IPS-20b (cell line): ENCODE measurements around the gene C19orf12.

Source experiments
- H3K27ac ChIP-seq: one replicate; pipeline ENCODE4 v1.5.1; 2013; ENCODE audit warnings: low read length
- H3K27me3 ChIP-seq: 2 replicates; pipeline ENCODE4 v1.6.1; 2013; ENCODE audit warnings: mild to moderate bottlenecking, low read length, inconsistent platforms; ENCODE audit not compliant: insufficient read depth
- H3K36me3 ChIP-seq: 2 replicates; pipeline ENCODE4 v1.6.1; 2013; ENCODE audit warnings: low read depth, mild to moderate bottlenecking, inconsistent platforms, low read length, moderate library complexity; ENCODE audit not compliant: insufficient read depth
- H3K4me1 ChIP-seq: 2 replicates; pipeline ENCODE4 v1.6.1; 2013; ENCODE audit warnings: mild to moderate bottlenecking, control low read depth, inconsistent platforms, low read length, moderate library complexity; ENCODE audit not compliant: insufficient read depth
- H3K4me3 ChIP-seq: 2 replicates; pipeline ENCODE4 v1.5.1; 2013; ENCODE audit warnings: mild to moderate bottlenecking, low read length, inconsistent platforms
- H3K9ac ChIP-seq: 2 replicates; pipeline ENCODE4 v1.6.1; 2013; ENCODE audit warnings: low read depth, mild to moderate bottlenecking, inconsistent platforms, low read length, moderate library complexity
- H3K9me3 ChIP-seq: 2 replicates; pipeline ENCODE4 v1.6.1; 2013; ENCODE audit warnings: mild to moderate bottlenecking, low read depth, low read length, inconsistent platforms; ENCODE audit not compliant: insufficient read depth

The C19orf12 gene

DNA sequence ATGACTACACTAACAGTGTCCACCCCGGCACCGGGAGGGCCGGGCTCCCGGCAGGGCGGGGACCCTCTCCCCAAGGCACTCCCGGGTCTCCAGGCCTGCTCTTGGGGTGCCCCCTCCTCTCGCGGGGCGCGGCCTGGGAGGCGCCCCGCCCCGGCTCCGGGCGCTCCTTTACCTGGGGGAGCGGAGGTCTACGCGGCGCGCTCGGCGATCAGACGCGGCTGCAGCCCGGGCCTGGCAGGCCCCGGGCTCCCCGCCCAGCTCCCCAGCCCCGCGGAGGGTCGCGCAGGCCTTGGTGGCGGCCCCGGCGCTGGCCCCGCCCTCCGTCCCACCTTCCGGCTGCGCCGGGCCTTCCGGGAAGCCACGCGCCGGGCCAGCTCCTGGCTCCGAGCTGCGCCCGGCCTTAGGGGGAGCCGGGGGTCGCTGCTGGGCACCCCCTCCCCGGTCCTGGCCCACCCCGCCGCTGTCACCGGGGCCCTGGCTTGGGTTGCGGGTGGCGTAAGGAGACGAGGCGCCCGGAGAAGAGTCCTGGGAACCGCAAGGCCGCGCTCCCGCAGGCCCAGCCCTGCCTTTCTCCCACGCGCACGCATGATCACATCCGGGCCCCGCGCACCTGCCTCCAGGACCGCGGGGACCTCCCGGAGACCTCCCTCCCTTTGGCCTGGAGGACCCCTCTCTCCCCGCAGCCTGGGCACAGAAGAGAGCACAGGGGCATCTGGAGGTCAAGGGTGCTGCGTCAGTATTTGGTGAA lies at the start of gene C19orf12:
Gene C19orf12, minus strand, starts transcription at position 309 of the 748 bp plus-strand sequence. CDS start 6,848 bp downstream, outside the sequence.
- no peaks in the 10 kb centered on the region for H3K36me3 ChIP-seq
- H3K9me3 ChIP-seq: no peaks in the 10 kb centered on the region
- H3K27ac ChIP-seq: peak within 1 kb of the TSS; percentile 22
- H3K27me3 ChIP-seq: no peaks in the 10 kb centered on the region
- peak within 1 kb of the TSS; percentile 84 for H3K9ac ChIP-seq
- peak within 1 kb of the TSS; percentile 84 for H3K4me3 ChIP-seq
- peaks cover 8% of the 10 kb centered on the region; the same call in 1 of the 2 replicates for H3K4me1 ChIP-seq

DNA sequence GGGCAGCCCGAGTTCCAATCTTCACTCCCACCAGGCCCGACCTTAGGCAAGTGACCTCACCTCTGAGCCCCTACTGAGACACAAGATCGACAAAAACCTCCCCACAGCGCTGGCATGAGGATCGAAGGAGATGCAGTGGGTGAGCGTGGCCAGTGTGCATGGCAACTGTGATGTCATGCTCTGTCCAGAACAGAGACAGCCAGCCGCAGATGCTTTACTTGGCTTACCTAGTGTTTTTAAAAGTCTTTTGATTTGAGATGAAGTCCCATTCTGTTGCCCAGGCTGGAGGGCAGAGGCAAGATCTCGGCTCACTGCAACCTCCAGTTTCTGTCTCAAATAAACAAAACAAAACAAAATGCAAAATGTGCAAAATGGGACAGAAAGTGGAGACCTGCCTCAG lies 49.3 kb upstream of the C19orf12 start:
- no peaks in the 10 kb centered on the region for H3K9me3 ChIP-seq
- no peaks in the 10 kb centered on the region for H3K36me3 ChIP-seq
- no peaks in the 10 kb centered on the region for H3K27me3 ChIP-seq
- H3K27ac ChIP-seq: no peak overlapping the region
- H3K4me3 ChIP-seq: no peak overlapping the region
- H3K9ac ChIP-seq: no peak overlapping the region
- H3K4me1 ChIP-seq: no peaks in the 10 kb centered on the region

DNA sequence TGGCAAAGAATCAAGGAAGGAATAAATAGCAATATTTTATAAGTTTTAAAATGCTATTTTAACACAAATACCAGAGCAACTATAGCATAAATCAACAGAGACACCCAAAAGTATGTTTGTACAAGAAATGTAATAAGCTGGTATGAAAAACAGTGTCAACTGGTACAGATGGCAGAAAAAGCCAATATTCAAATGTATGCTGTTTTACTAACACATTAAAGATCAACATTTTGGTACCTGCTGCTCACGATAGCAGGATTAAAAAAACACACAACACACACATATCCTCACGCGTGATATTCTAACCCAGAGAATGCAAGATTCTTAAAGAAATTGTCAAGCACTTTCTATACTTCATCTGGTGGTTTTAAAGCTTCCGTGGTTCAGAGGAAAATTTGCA lies 48.1 kb upstream of the C19orf12 start:
- no peaks in the 10 kb centered on the region for H3K4me1 ChIP-seq
- H3K9me3 ChIP-seq: no peaks in the 10 kb centered on the region
- H3K4me3 ChIP-seq: no peak overlapping the region
- H3K36me3 ChIP-seq: no peaks in the 10 kb centered on the region
- H3K27ac ChIP-seq: no peak overlapping the region
- no peak overlapping the region for H3K9ac ChIP-seq
- H3K27me3 ChIP-seq: no peaks in the 10 kb centered on the region

- Histone ChIP-seq H3K9me3 (no peaks in the 10 kb centered on the region), H3K27me3 (no peaks in the 10 kb centered on the region), H3K4me3 (no peak overlapping the region), H3K9ac (no peak overlapping the region), H3K36me3 (no peaks in the 10 kb centered on the region), H3K4me1 (no peaks in the 10 kb centered on the region), H3K27ac (no peak overlapping the region)
Measured at GRCh38 chr19:29761575-29762232, 46.6 kb upstream of the C19orf12 start.

DNA sequence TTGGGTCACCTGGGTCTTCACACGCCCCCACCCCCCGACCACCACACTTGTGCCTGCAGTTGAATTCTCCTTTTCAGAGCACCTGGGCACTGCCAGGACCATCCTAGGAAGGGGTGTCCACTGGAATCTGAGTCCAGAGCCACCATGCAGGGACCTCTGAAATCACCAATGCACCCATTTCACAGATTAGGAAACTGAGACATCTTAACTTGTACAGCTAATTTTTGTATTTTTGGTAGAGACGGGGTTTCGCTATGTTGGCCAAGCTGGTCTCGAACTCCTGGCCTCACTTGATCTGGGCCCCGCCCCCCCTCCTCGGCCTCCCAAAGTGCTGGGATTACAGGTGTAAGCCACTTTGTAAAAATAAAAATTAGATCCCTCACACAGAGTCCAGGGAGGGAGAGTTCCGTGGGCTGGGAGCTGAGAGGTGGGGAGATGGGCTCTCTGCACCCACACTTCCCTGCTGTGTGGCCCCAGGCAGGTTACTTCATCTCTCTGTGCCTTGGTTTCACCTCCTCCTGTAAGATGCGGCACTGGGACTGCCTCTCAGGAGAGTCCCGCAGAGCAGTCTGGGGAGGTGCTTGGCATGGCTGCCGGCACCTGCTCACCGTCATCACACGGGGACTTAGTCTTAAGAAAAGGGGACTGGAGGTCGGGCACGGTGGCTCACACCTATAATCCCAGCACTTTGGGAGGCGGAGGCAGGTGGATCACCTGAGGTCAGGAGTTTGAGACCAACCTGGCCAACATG lies 45.9 kb upstream of the C19orf12 start:
- Histone ChIP-seq H3K9ac (no peak overlapping the region), H3K4me3 (no peak overlapping the region), H3K4me1 (no peaks in the 10 kb centered on the region), H3K9me3 (no peaks in the 10 kb centered on the region), H3K27me3 (no peaks in the 10 kb centered on the region), H3K36me3 (no peaks in the 10 kb centered on the region), H3K27ac (no peak overlapping the region)

- Histone ChIP-seq H3K4me1 (no peaks in the 10 kb centered on the region), H3K36me3 (no peaks in the 10 kb centered on the region), H3K9ac (no peak overlapping the region), H3K4me3 (no peak overlapping the region), H3K27me3 (no peaks in the 10 kb centered on the region), H3K27ac (no peak overlapping the region), H3K9me3 (no peaks in the 10 kb centered on the region)
Measured at GRCh38 chr19:29759359-29759758, 44.3 kb upstream of the C19orf12 start.

DNA sequence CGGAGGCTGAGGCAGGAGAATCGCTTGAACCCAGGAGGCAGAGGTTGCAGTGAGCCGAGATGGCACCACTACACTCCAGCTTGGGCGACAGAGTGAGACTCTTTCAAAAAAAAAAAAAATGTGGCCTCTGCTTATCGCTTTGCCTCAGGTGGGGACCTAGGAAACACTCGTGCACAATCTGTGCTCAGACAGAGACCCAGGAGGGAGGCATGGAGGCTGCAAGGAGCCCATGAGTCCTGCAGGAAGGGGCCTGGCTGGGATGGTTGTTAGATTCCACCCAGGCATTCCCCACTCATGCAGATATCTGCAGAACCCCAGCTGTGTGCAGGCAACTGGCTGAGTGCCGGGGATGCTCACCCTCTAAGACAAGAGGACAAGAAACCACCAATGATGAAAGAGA lies 43.8 kb upstream of the C19orf12 start:
- H3K4me1 ChIP-seq: no peaks in the 10 kb centered on the region
- H3K9me3 ChIP-seq: no peaks in the 10 kb centered on the region

GRCh38 chr19:29757551-29757950 lies 42.5 kb upstream of the C19orf12 start:
- H3K27me3 ChIP-seq: no peaks in the 10 kb centered on the region

More for the DNA sequence above, 43.8 kb upstream of the C19orf12 start:
- Histone ChIP-seq H3K36me3 (no peaks in the 10 kb centered on the region), H3K9ac (no peak overlapping the region), H3K27me3 (no peaks in the 10 kb centered on the region), H3K4me3 (no peak overlapping the region), H3K27ac (no peak overlapping the region)

DNA sequence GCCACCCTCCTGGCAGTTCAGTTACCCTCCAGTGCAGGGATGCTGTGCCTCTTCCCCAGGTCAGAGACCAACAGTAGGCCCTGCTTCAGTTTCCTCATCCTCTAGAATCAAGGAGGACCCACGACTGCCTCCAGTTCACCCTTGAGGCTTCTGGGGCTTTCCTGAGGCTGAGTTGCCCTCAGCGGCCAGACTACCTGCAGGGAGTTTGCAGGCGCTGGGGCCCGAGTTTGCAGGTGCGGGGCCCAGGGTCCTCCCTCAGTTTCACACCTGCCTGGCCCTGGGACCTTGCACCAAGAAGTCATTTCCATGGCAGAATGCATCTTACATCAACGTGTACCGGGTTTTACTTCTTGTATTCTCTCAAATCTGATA lies 38.9 kb upstream of the C19orf12 start:
- no peaks in the 10 kb centered on the region for H3K36me3 ChIP-seq
- no peaks in the 10 kb centered on the region for H3K9me3 ChIP-seq
- no peak overlapping the region for H3K9ac ChIP-seq

More at GRCh38 chr19:29757551-29757950, 42.5 kb upstream of the C19orf12 start:
- H3K4me1 ChIP-seq: no peaks in the 10 kb centered on the region
- H3K4me3 ChIP-seq: no peak overlapping the region
- no peaks in the 10 kb centered on the region for H3K36me3 ChIP-seq
- no peak overlapping the region for H3K9ac ChIP-seq
- no peaks in the 10 kb centered on the region for H3K9me3 ChIP-seq
- H3K27ac ChIP-seq: no peak overlapping the region

GRCh38 chr19:29753190-29753933 lies 38.3 kb upstream of the C19orf12 start:
- Histone ChIP-seq H3K9ac (no peak overlapping the region), H3K36me3 (no peaks in the 10 kb centered on the region), H3K9me3 (no peaks in the 10 kb centered on the region), H3K4me1 (no peaks in the 10 kb centered on the region), H3K27me3 (no peaks in the 10 kb centered on the region), H3K27ac (no peak overlapping the region), H3K4me3 (no peak overlapping the region)

More for the DNA sequence above, 38.9 kb upstream of the C19orf12 start:
- Histone ChIP-seq H3K27me3 (no peaks in the 10 kb centered on the region), H3K4me3 (no peak overlapping the region), H3K4me1 (no peaks in the 10 kb centered on the region), H3K27ac (no peak overlapping the region)

DNA sequence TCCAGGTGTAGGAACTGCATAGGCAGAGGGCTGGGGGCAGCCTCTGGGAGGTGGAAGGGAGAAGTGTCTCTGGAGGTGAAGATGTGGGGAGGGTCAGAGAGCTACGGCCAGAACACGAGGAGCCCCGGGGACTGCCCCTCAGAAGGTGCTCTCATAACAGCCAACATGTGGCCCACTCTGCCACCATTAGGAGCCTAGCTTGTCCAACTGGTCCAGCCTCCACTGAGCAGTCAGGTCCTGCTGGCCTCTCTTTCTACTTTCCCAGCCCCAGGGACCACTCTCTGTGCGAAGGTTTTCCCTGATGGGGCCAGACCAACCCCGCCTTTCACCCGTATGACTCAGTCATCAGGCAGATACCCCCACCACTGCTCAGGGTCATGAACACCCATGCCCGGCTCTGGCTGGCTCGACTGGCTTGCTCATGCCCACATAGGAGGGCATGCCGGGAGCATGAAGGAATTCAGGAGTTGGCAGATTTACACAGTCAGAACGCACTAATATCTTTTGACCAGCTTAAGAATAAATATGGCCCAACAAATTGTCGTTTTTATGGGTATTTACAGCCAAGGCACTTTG lies 37.5 kb upstream of the C19orf12 start:
- Histone ChIP-seq H3K4me1 (no peaks in the 10 kb centered on the region), H3K27ac (no peak overlapping the region), H3K36me3 (no peaks in the 10 kb centered on the region), H3K27me3 (no peaks in the 10 kb centered on the region), H3K9me3 (no peaks in the 10 kb centered on the region), H3K9ac (no peak overlapping the region), H3K4me3 (no peak overlapping the region)
